Mesendoderm (in vitro differentiated cells): ENCODE measurements around the gene EXOC6.

Experiments
- DNase-seq: peaks from one replicate; pipeline ENCODE4 v3.0.0; 2013
- H2AK5ac ChIP-seq: 2 replicates; pipeline ENCODE4 v1.6.1; 2013; ENCODE audit warnings: low read length, inconsistent platforms
- H2BK120ac ChIP-seq: 2 replicates; pipeline ENCODE4 v1.6.1; 2013; ENCODE audit warnings: low read depth, mild to moderate bottlenecking, low read length, moderate library complexity, mixed read lengths
- H2BK15ac ChIP-seq: replicated peaks from 2 replicates; pipeline ENCODE4 v1.6.1; 2013; ENCODE audit warnings: low read depth, mild to moderate bottlenecking, moderate library complexity
- H2BK5ac ChIP-seq: 2 replicates; pipeline ENCODE4 v1.6.1; 2013; ENCODE audit warnings: low read length, inconsistent platforms
- H3K18ac ChIP-seq: 2 replicates; pipeline ENCODE4 v1.6.1; 2013; ENCODE audit warnings: mild to moderate bottlenecking, low read length, mixed read lengths
- H3K23ac ChIP-seq: one replicate; pipeline ENCODE4 v1.6.1; 2013; ENCODE audit warnings: low read length
- H3K27ac ChIP-seq: 2 replicates; pipeline ENCODE4 v1.5.1; 2013; ENCODE audit warnings: low read depth, mild to moderate bottlenecking, inconsistent platforms, low read length, moderate library complexity
- H3K27me3 ChIP-seq: 2 replicates; pipeline ENCODE4 v1.6.1; 2013; ENCODE audit warnings: low read length, control low read depth, mild to moderate bottlenecking, inconsistent platforms; ENCODE audit not compliant: insufficient read depth, poor library complexity
- H3K36me3 ChIP-seq: 2 replicates; pipeline ENCODE4 v1.6.1; 2013; ENCODE audit warnings: low read length, inconsistent platforms; ENCODE audit not compliant: control insufficient read depth, insufficient read depth
- H3K4ac ChIP-seq: one replicate; pipeline ENCODE4 v1.6.1; 2013; ENCODE audit warnings: low read depth, mild to moderate bottlenecking, low read length, moderate library complexity
- H3K4me1 ChIP-seq: 2 replicates; pipeline ENCODE4 v1.6.1; 2013; ENCODE audit warnings: low read depth, low read length, inconsistent platforms; ENCODE audit not compliant: control insufficient read depth
- H3K4me2 ChIP-seq: 2 replicates; pipeline ENCODE4 v1.6.1; 2013; ENCODE audit warnings: low read length
- H3K4me3 ChIP-seq: 2 replicates; pipeline ENCODE4 v1.5.1; 2013; ENCODE audit warnings: mild to moderate bottlenecking, low read length
- H3K56ac ChIP-seq: one replicate; pipeline ENCODE4 v1.6.1; 2013; ENCODE audit warnings: low read length
- H3K79me1 ChIP-seq: 2 replicates; pipeline ENCODE4 v1.6.1; 2013; ENCODE audit warnings: low read length, inconsistent platforms
- H3K79me2 ChIP-seq: 2 replicates; pipeline ENCODE4 v1.6.1; 2013; ENCODE audit warnings: mild to moderate bottlenecking, low read length; ENCODE audit not compliant: control insufficient read depth, insufficient read depth
- H3K9ac ChIP-seq: 2 replicates; pipeline ENCODE4 v1.6.1; 2013; ENCODE audit warnings: low read length, inconsistent platforms
- H4K5ac ChIP-seq: one replicate; pipeline ENCODE4 v1.6.1; 2013; ENCODE audit warnings: low read length
- H4K8ac ChIP-seq: one replicate; pipeline ENCODE4 v1.6.1; 2013; ENCODE audit warnings: low read depth, mild to moderate bottlenecking, control low read depth, low read length, moderate library complexity
- WGBS: extraction: QIAGEN DNeasy Blood & Tissue Kit; methylation state at CpG from one replicate; pipeline ENCODE4 v1.1.7; 2013; ENCODE audit warnings: low lambda C conversion rate, missing lambda C conversion rate; ENCODE audit not compliant: insufficient coverage; ENCODE audit errors: extremely low coverage; 5-methylcytosine and 5-hydroxymethylcytosine counted together

EXOC6 gene

GRCh38 chr10:92891885-92892690 lies 43.8 kb downstream of the EXOC6 start:
- Histone ChIP-seq H2AK5ac (no peak overlapping the region), H4K8ac (no peak overlapping the region), H3K4ac (no peak overlapping the region), H3K4me2 (no peak overlapping the region), H3K23ac (no peak overlapping the region), H2BK5ac (no peak overlapping the region), H2BK120ac (no peak overlapping the region), H3K27me3 (no peaks in the 10 kb centered on the region), H3K9ac (no peak overlapping the region), H3K18ac (peak overlapping the region; percentile 34), H3K36me3 (no peaks in the 10 kb centered on the region), H3K79me1 (no peaks in the 10 kb centered on the region), H3K27ac (no peak overlapping the region), H4K5ac (no peak overlapping the region), H3K79me2 (no peaks in the 10 kb centered on the region), H3K4me3 (no peak overlapping the region), H3K56ac (no peak overlapping the region), H2BK15ac (no peak overlapping the region), H3K4me1 (no peaks in the 10 kb centered on the region)
- no CpG with 5 or more reads among the region's 5 CpGs for WGBS
- peak; percentile 85 for DNase-seq

- H3K9ac ChIP-seq: no peak overlapping the region
- no peak for DNase-seq
- no peak overlapping the region for H3K18ac ChIP-seq
- WGBS: no CpG with 5 or more reads among the region's 3 CpGs
- no peak overlapping the region for H4K5ac ChIP-seq
- no peaks in the 10 kb centered on the region for H3K4me1 ChIP-seq
- H3K27me3 ChIP-seq: no peaks in the 10 kb centered on the region
- H3K4me3 ChIP-seq: no peak overlapping the region
- no peaks in the 10 kb centered on the region for H3K36me3 ChIP-seq
- no peak overlapping the region for H2AK5ac ChIP-seq
- no peak overlapping the region for H3K56ac ChIP-seq
- no peak overlapping the region for H3K4ac ChIP-seq
- no peaks in the 10 kb centered on the region for H3K79me1 ChIP-seq
- H2BK120ac ChIP-seq: no peak overlapping the region
- no peak overlapping the region for H3K27ac ChIP-seq
- H3K4me2 ChIP-seq: no peak overlapping the region
- H2BK5ac ChIP-seq: no peak overlapping the region
- no peak overlapping the region for H4K8ac ChIP-seq
- no peaks in the 10 kb centered on the region for H3K79me2 ChIP-seq
- no peak overlapping the region for H2BK15ac ChIP-seq
- no peak overlapping the region for H3K23ac ChIP-seq
Observed at GRCh38 chr10:92892691-92893054, 44.4 kb downstream of the EXOC6 start.

GRCh38 chr10:92894081-92894655 lies 45.8 kb downstream of the EXOC6 start:
- no peak overlapping the region for H2BK120ac ChIP-seq
- H3K27me3 ChIP-seq: no peaks in the 10 kb centered on the region
- H3K4me2 ChIP-seq: no peak overlapping the region
- no peak overlapping the region for H4K8ac ChIP-seq
- no peak overlapping the region for H2BK15ac ChIP-seq
- H3K4me3 ChIP-seq: no peak overlapping the region
- no peak overlapping the region for H3K4ac ChIP-seq
- H3K23ac ChIP-seq: no peak overlapping the region
- H3K27ac ChIP-seq: no peak overlapping the region
- DNase-seq: no peak
- H3K79me2 ChIP-seq: no peaks in the 10 kb centered on the region
- H2BK5ac ChIP-seq: no peak overlapping the region
- H3K36me3 ChIP-seq: no peaks in the 10 kb centered on the region
- no peaks in the 10 kb centered on the region for H3K79me1 ChIP-seq
- no peak overlapping the region for H4K5ac ChIP-seq
- H3K4me1 ChIP-seq: no peaks in the 10 kb centered on the region
- no peak overlapping the region for H3K56ac ChIP-seq
- H3K18ac ChIP-seq: no peak overlapping the region
- H2AK5ac ChIP-seq: no peak overlapping the region
- no peak overlapping the region for H3K9ac ChIP-seq

- H3K4me1 ChIP-seq: no peaks in the 10 kb centered on the region
- no peak overlapping the region for H3K56ac ChIP-seq
- H3K36me3 ChIP-seq: no peaks in the 10 kb centered on the region
- no peak overlapping the region for H3K23ac ChIP-seq
- no peak overlapping the region for H3K4me2 ChIP-seq
- H3K9ac ChIP-seq: no peak overlapping the region
- no peak overlapping the region for H3K18ac ChIP-seq
- no peak overlapping the region for H3K27ac ChIP-seq
- H2BK120ac ChIP-seq: no peak overlapping the region
- H3K4ac ChIP-seq: no peak overlapping the region
- H4K8ac ChIP-seq: no peak overlapping the region
- H2AK5ac ChIP-seq: no peak overlapping the region
- no peaks in the 10 kb centered on the region for H3K79me2 ChIP-seq
- no peak overlapping the region for H3K4me3 ChIP-seq
- no peaks in the 10 kb centered on the region for H3K79me1 ChIP-seq
- H3K27me3 ChIP-seq: no peaks in the 10 kb centered on the region
- DNase-seq: no peak
- WGBS: no CpG with 5 or more reads among the region's 5 CpGs
- H2BK15ac ChIP-seq: no peak overlapping the region
- no peak overlapping the region for H2BK5ac ChIP-seq
- H4K5ac ChIP-seq: no peak overlapping the region
Observed at GRCh38 chr10:92897916-92898315, 49.6 kb downstream of the EXOC6 start.

GRCh38 chr10:92901819-92902251 lies 53.5 kb downstream of the EXOC6 start:
- H4K5ac ChIP-seq: no peak overlapping the region
- H3K4me2 ChIP-seq: no peak overlapping the region
- H3K79me1 ChIP-seq: no peaks in the 10 kb centered on the region
- DNase-seq: no peak
- no peaks in the 10 kb centered on the region for H3K36me3 ChIP-seq
- no peaks in the 10 kb centered on the region for H3K27me3 ChIP-seq
- H3K56ac ChIP-seq: no peak overlapping the region
- H3K23ac ChIP-seq: no peak overlapping the region
- H4K8ac ChIP-seq: no peak overlapping the region
- H3K18ac ChIP-seq: no peak overlapping the region
- WGBS: no CpG with 5 or more reads among the region's 3 CpGs
- H2BK15ac ChIP-seq: no peak overlapping the region
- no peak overlapping the region for H3K9ac ChIP-seq
- H2BK120ac ChIP-seq: no peak overlapping the region
- no peak overlapping the region for H2BK5ac ChIP-seq
- no peak overlapping the region for H3K4me3 ChIP-seq
- H3K4ac ChIP-seq: no peak overlapping the region
- H3K79me2 ChIP-seq: no peaks in the 10 kb centered on the region
- no peaks in the 10 kb centered on the region for H3K4me1 ChIP-seq
- H3K27ac ChIP-seq: no peak overlapping the region
- H2AK5ac ChIP-seq: no peak overlapping the region

GRCh38 chr10:92903633-92904032 lies 55.3 kb downstream of the EXOC6 start:
- Histone ChIP-seq H3K36me3 (no peaks in the 10 kb centered on the region), H3K18ac (no peak overlapping the region), H2AK5ac (no peak overlapping the region), H3K9ac (no peak overlapping the region), H2BK5ac (no peak overlapping the region), H3K4me3 (no peak overlapping the region), H3K4me1 (no peaks in the 10 kb centered on the region), H3K4ac (no peak overlapping the region), H3K4me2 (no peak overlapping the region), H2BK120ac (no peak overlapping the region), H3K56ac (no peak overlapping the region), H3K27ac (no peak overlapping the region), H2BK15ac (no peak overlapping the region), H4K8ac (no peak overlapping the region), H3K23ac (no peak overlapping the region), H3K79me2 (no peaks in the 10 kb centered on the region), H3K79me1 (no peaks in the 10 kb centered on the region), H4K5ac (no peak overlapping the region), H3K27me3 (no peaks in the 10 kb centered on the region)
- DNase-seq: no peak
- no CpG with 5 or more reads among the region's 1 CpG for WGBS
